HCT116 (cell line): Measurements from ENCODE around the gene C5orf63.

ENCODE experiments used
- CEBPB ChIP-seq: IDR thresholded peaks from 2 replicates; pipeline ENCODE4 v1.6.1; 2012; ENCODE audit warnings: low read depth
- CTCF ChIP-seq, 3 experiments: fragments of 200-600 bp in 1 of 3; sonication (generic) in 1 of 3; IDR thresholded peaks in 2 of 3; conservative IDR thresholded peaks in 1 of 3; 2 replicates each; pipeline ENCODE4 v1.5.1; 2012 to 2017; ENCODE audit warnings: low read depth in 2 of 3, low read length in 2 of 3, antibody characterized with exemption in 1 of 3, borderline replicate concordance in 1 of 3, control low read depth in 1 of 3, mild to moderate bottlenecking in 1 of 3, mixed read lengths in 1 of 3, mixed run types in 1 of 3, moderate library complexity in 1 of 3; ENCODE audit not compliant: insufficient read depth in 1 of 3
- EZH2 ChIP-seq: fragments of 200-600 bp; sonication (generic); IDR thresholded peaks from 2 replicates; pipeline ENCODE4 v1.6.1; 2017; ENCODE audit warnings: antibody characterized with exemption, mixed run types
- EZH2phosphoT487 ChIP-seq: fragments of 200-600 bp; IDR thresholded peaks from 2 replicates; pipeline ENCODE4 v1.6.1; 2018; ENCODE audit warnings: antibody characterized with exemption, borderline replicate concordance
- POLR2A ChIP-seq: IDR thresholded peaks from 2 replicates; pipeline ENCODE4 v1.7.0; 2011; ENCODE audit warnings: borderline replicate concordance; ENCODE audit not compliant: insufficient read depth, insufficient read length; ENCODE audit errors: extremely low read depth
- POLR2AphosphoS5 ChIP-seq: IDR thresholded peaks from 2 replicates; pipeline ENCODE4 v1.6.1; 2011; ENCODE audit warnings: mild to moderate bottlenecking, low read depth, low read length, moderate library complexity
- RAD21 ChIP-seq: IDR thresholded peaks from 2 replicates; pipeline ENCODE4 v1.6.1; 2012; ENCODE audit warnings: low read depth, mild to moderate bottlenecking
- REST ChIP-seq: IDR thresholded peaks from 2 replicates; pipeline ENCODE4 v1.6.1; 2012; ENCODE audit warnings: low read depth

GRCh38 chr5:127064253-127064840, 9.0 kb downstream of the C5orf63 start:
- TF ChIP-seq CTCF (IDR thresholded peaks at IDR 0.05 in 2 of 3, conservative IDR thresholded peaks at IDR 0.05 in 1 of 3; ENCODE audit: borderline replicate concordance in 1 of 3, insufficient read depth in 1 of 3, low read depth in 2 of 3, low read length in 2 of 3): no peak
- no peak for TF ChIP-seq RAD21
- no peak for TF ChIP-seq REST
- TF ChIP-seq EZH2phosphoT487: no peak
- TF ChIP-seq POLR2A: no peak
- TF ChIP-seq EZH2: no peak
- no peak for TF ChIP-seq CEBPB
- TF ChIP-seq POLR2AphosphoS5: no peak
